Panc1 (cell line): ENCODE measurements around the gene FBXO10. TPM values are rescaled to one million over a fixed set of nuclear protein-coding genes. Genes with fewer than 3 reads are reported as not detected.
A peak's percentile ranks its signal among the peaks of the same experiment; 100 is the strongest.
"Not testable (repeated sequence)": the region's sequence is repeated elsewhere in the genome, so short reads cannot be mapped to it uniquely, and the experiment has no call there.

Experiments
- ATAC-seq: fragments of 200-7000 bp; cut with Tn5 transposase; 2 replicates; pipeline ENCODE4 v1.9.1; 2020; ENCODE audit warnings: mild to moderate bottlenecking, moderate library complexity
- BruUV-seq: library from RNA; stranded (reverse); fragments of 400-500 nt; replicated peaks from 2 replicates; lab custom pipeline; 2021; lab: Mats Ljungman, UMichigan
- CTCF ChIA-PET: fragments of 300-600 bp; sonication (Branson Sonifier 250); formaldehyde crosslinking; loops from one replicate; lab custom pipeline; 2022; ENCODE audit warnings: antibody characterized with exemption; lab: Charles Lee
- POLR2A ChIA-PET: fragments of 300-600 bp; sonication (Branson Sonifier 250); formaldehyde crosslinking; loops from one replicate; lab custom pipeline; 2022; ENCODE audit warnings: antibody characterized with exemption; lab: Charles Lee
- DNase-seq: peaks from one replicate; pipeline ENCODE4 v3.0.0-alpha.2; 2010; ENCODE audit warnings: low read depth, low spot score
- H3K27ac ChIP-seq: 2 replicates; pipeline ENCODE4 v1.5.1; 2011; ENCODE audit warnings: mild to moderate bottlenecking, low read length, inconsistent platforms
- H3K27me3 ChIP-seq: fragments of 200-500 bp; sonication (Bioruptor generic); 2 replicates; pipeline ENCODE4 v1.6.0; 2014; ENCODE audit warnings: low read length, inconsistent platforms; ENCODE audit not compliant: control insufficient read depth, insufficient read depth
- H3K36me3 ChIP-seq: fragments of 200-500 bp; sonication (Bioruptor generic); 2 replicates; pipeline ENCODE4 v1.5.1; 2014; ENCODE audit warnings: inconsistent platforms, mild to moderate bottlenecking, low read length, moderate library complexity; ENCODE audit not compliant: control insufficient read depth, insufficient read depth
- H3K4me1 ChIP-seq: 2 replicates; pipeline ENCODE4 v1.5.1; 2011; ENCODE audit warnings: inconsistent platforms, mild to moderate bottlenecking, low read length, moderate library complexity; ENCODE audit not compliant: control insufficient read depth, insufficient read depth
- H3K4me3 ChIP-seq, 2 experiments: 2 replicates each; pipeline ENCODE4 v1.5.1; 2011 to 2012; ENCODE audit warnings: low read depth in 2 of 2, low read length in 2 of 2, mild to moderate bottlenecking in 2 of 2, inconsistent platforms in 1 of 2, moderate library complexity in 1 of 2
- H3K9me3 ChIP-seq: fragments of 200-500 bp; sonication (Bioruptor generic); 2 replicates; pipeline ENCODE4 v1.5.1; 2014; ENCODE audit warnings: low read depth, mild to moderate bottlenecking, inconsistent platforms, low read length, moderate library complexity; ENCODE audit not compliant: control insufficient read depth, insufficient read depth
- CTCF ChIP-seq: fragments of 450-650 bp; IDR thresholded peaks from 2 replicates; pipeline ENCODE4 v1.5.1; 2017; ENCODE audit warnings: mild to moderate bottlenecking
- POLR2AphosphoS5 ChIP-seq: IDR thresholded peaks from 2 replicates; pipeline ENCODE4 v1.6.1; 2012; ENCODE audit warnings: mild to moderate bottlenecking, low read depth, low read length, moderate library complexity
- REST ChIP-seq, 2 experiments: IDR thresholded peaks; 2 replicates each; pipeline ENCODE4 v1.6.1; 2011 to 2012; ENCODE audit warnings: low read depth in 2 of 2, control low read depth in 1 of 2, low read length in 1 of 2, mild to moderate bottlenecking in 1 of 2, moderate library complexity in 1 of 2; ENCODE audit not compliant: insufficient read depth in 1 of 2
- SIN3A ChIP-seq: IDR thresholded peaks from 2 replicates; pipeline ENCODE4 v1.6.1; 2012; ENCODE audit warnings: low read depth, mild to moderate bottlenecking, low read length, moderate library complexity, borderline replicate concordance; ENCODE audit not compliant: insufficient read depth
- TCF7L2 ChIP-seq: IDR thresholded peaks from 2 replicates; pipeline ENCODE4 v1.6.1; 2011; ENCODE audit warnings: mild to moderate bottlenecking, low read depth, low read length, inconsistent platforms
- in situ Hi-C: cut with HindIII; loops from 2 replicates; pipeline ENCODE4 v1.10.0; 2016; ENCODE audit warnings: low sequenced_read_pairs, low pct_unique_long_range_greater_than_20kb
- intact Hi-C: fragments of 100-400 bp; cut with micrococcal nuclease; formaldehyde crosslinking; loops from one replicate; pipeline ENCODE4 v1.10.0; 2022; ENCODE audit not compliant: unreplicated experiment
- total RNA-seq: library from RNA; stranded (reverse); gene quantifications from one replicate; pipeline ENCODE4 v1.2.1, GENCODE V29; 2021; ENCODE audit not compliant: unreplicated experiment

Gene FBXO10
- total RNA-seq, 1 experiment from 2014 or later: 39.8 TPM

GRCh38 chr9:37474438-37474837, 101.7 kb downstream of the FBXO10 start:
- Histone ChIP-seq H3K27ac (peak overlapping the region; percentile 98), H3K36me3 (no peaks in the 10 kb centered on the region), H3K4me1 (peaks cover 28% of the 10 kb centered on the region), H3K4me3 (no peak overlapping the region), H3K9me3 (peaks cover 16% of the 10 kb centered on the region), H3K27me3 (no peaks in the 10 kb centered on the region)
- intact Hi-C loops (loop anchor here (10.0 kb wide), 1 partner anchor 270 kb away; no protein-coding TSS in a partner anchor), in situ Hi-C loops (no loop called here)
- ATAC-seq (no peak), DNase-seq (no peak)
- ChIA-PET CTCF (no interaction called here), POLR2A (interaction anchor here (0.7 kb wide), 1 partner anchor 393 kb away, joined by 4 read pairs; no protein-coding TSS in a partner anchor)
- TF ChIP-seq REST (IDR thresholded peaks at IDR 0.05; ENCODE audit: insufficient read depth in 1 of 2, low read depth in 2 of 2, low read length in 1 of 2): no peak
- TF ChIP-seq SIN3A: no peak
- TF ChIP-seq CTCF: no peak
- TF ChIP-seq TCF7L2: no peak
- TF ChIP-seq POLR2AphosphoS5: no peak
- BruUV-seq: no TSS peak

GRCh38 chr9:37473982-37474381, 102.2 kb downstream of the FBXO10 start:
- H3K27me3 ChIP-seq, H3K36me3 ChIP-seq, in situ Hi-C loops, H3K4me3 ChIP-seq, CTCF ChIA-PET, ATAC-seq, BruUV-seq, DNase-seq: not testable (repeated sequence)
- H3K4me1 ChIP-seq: peaks cover 28% of the 10 kb centered on the region
- peak overlapping the region; percentile 98 for H3K27ac ChIP-seq
- POLR2A ChIA-PET: interaction anchor here (0.7 kb wide), 1 partner anchor 394 kb away, joined by 4 read pairs; no protein-coding TSS in a partner anchor
- intact Hi-C loops: loop anchor here (10.0 kb wide), 1 partner anchor 271 kb away; no protein-coding TSS in a partner anchor
- H3K9me3 ChIP-seq: peaks cover 16% of the 10 kb centered on the region

GRCh38 chr9:37471942-37472684, 104.1 kb downstream of the FBXO10 start:
- Histone ChIP-seq H3K36me3 (no peaks in the 10 kb centered on the region; the same call in 1 of the 2 replicates), H3K4me3 (peak overlapping the region; percentile 32 to 66), H3K27ac (peak overlapping the region; percentile 98), H3K27me3 (no peaks in the 10 kb centered on the region), H3K9me3 (peaks cover 16% of the 10 kb centered on the region), H3K4me1 (peaks cover 28% of the 10 kb centered on the region)
- DNase-seq (peak; percentile 97), ATAC-seq (peak; percentile 94)
- POLR2A ChIA-PET: interaction anchor here (0.6 kb wide), 1 partner anchor 46 kb away, joined by 3 read pairs; no protein-coding TSS in a partner anchor
- in situ Hi-C loops: no loop called here
- CTCF ChIA-PET: no interaction called here
- intact Hi-C loops: loop anchor here (10.0 kb wide), 1 partner anchor 273 kb away; no protein-coding TSS in a partner anchor
- TSS peak; percentile 98 for BruUV-seq
- TF ChIP-seq REST (IDR thresholded peaks at IDR 0.05; ENCODE audit: insufficient read depth in 1 of 2, low read depth in 2 of 2, low read length in 1 of 2) (no peak), TCF7L2 (peak; percentile 97)
